Body of pancreas (tissue), 4 donors: ENCODE data around the gene ACBD6.
"Not testable (repeated sequence)": the region's sequence is repeated elsewhere in the genome, so short reads cannot be mapped to it uniquely, and the experiment has no call there.

Source experiments
- CTCF ChIP-seq, 7 experiments: fragments of 450-650 bp in 4 of 7; fragments of 200-600 bp in 3 of 7; sonication (generic) in 3 of 7; IDR thresholded peaks; one replicate each; pipeline ENCODE4 v1.5.1; 2016 to 2019; ENCODE audit warnings: antibody characterized with exemption in 7 of 7
- POLR2A ChIP-seq, 3 donors: fragments of 450-650 bp; IDR thresholded peaks; one replicate each; pipeline ENCODE4 v1.6.1; 2016; ENCODE audit warnings: antibody characterized with exemption in 3 of 3, mild to moderate bottlenecking in 2 of 3

GRCh38 chr1:180549770-180550169 is 47.4 kb upstream of the ACBD6 start:
- TF ChIP-seq CTCF, POLR2A (IDR thresholded peaks at IDR 0.05): not testable (repeated sequence)
